Measurements from ENCODE around the gene CPD. TPM values are rescaled to one million over a fixed set of nuclear protein-coding genes. Genes with fewer than 3 reads are reported as not detected.

Gene CPD
- total and polyA plus RNA-seq, 9 of the 15 experiments (the other 6 are each of a cell fraction or from before 2014, with no cell fraction given), result 4.5 to 24.4 (median 20.4) TPM

- DNase-seq (ENCODE audit: extremely low read depth in 1 of 4, low spot score in 3 of 4) (no peak), ATAC-seq (peak; percentile 53), FAIRE-seq (no peak)
- peaks cover 13% of the 10 kb centered on the region; the same call in 2 of the 3 replicates for H3K36me3 ChIP-seq (ENCODE audit: control insufficient read depth, insufficient read depth, low read length)
- H3K9me1 ChIP-seq (ENCODE audit: control insufficient read depth, insufficient read depth, low read length), result no peaks in the 10 kb centered on the region
- H3K79me2 ChIP-seq (ENCODE audit: control insufficient read depth, insufficient read depth, low read length), result no peaks in the 10 kb centered on the region
- intact Hi-C loops (cut with micrococcal nuclease) (no loop called here), in situ Hi-C loops (cut with MboI) (no loop called here)
- H3K4me1 ChIP-seq (replicated peaks in 1 of 2; ENCODE audit: control insufficient read depth in 2 of 2, insufficient read depth in 2 of 2, low read length in 2 of 2), result peaks cover 0 to 7% of the 10 kb centered on the region in 2 experiments; a peak in 2 of 5 replicates
- H3K9me3 ChIP-seq (replicated peaks; ENCODE audit: control insufficient read depth, insufficient read depth, low read depth, low read length), result no peaks in the 10 kb centered on the region
- no peak overlapping the region; a peak in 1 of 4 replicates for H3K9ac ChIP-seq (ENCODE audit: insufficient read depth in 1 of 2, low read depth in 2 of 2, low read length in 2 of 2)
- H3K4me3 ChIP-seq, result no peak overlapping the region
- no peaks in the 10 kb centered on the region; the same call in 1 of the 2 replicates for H4K20me1 ChIP-seq (replicated peaks; ENCODE audit: control insufficient read depth, insufficient read depth, low read length)
- ChIA-PET POLR2A (interaction anchor here (0.6 to 1.5 kb wide), 5 partner anchors 10 to 198 kb away, joined by 3 to 4 read pairs (median 3); no protein-coding TSS in a partner anchor), CTCF (ENCODE audit: low intra/inter-chr PET ratio) (no interaction called here)
- peak; percentile 57; the same call in 1 of the 2 replicates for TF ChIP-seq ZNF384 (IDR thresholded peaks at IDR 0.05; ENCODE audit: low read depth, low read length)
- TF ChIP-seq, protein P1, sequence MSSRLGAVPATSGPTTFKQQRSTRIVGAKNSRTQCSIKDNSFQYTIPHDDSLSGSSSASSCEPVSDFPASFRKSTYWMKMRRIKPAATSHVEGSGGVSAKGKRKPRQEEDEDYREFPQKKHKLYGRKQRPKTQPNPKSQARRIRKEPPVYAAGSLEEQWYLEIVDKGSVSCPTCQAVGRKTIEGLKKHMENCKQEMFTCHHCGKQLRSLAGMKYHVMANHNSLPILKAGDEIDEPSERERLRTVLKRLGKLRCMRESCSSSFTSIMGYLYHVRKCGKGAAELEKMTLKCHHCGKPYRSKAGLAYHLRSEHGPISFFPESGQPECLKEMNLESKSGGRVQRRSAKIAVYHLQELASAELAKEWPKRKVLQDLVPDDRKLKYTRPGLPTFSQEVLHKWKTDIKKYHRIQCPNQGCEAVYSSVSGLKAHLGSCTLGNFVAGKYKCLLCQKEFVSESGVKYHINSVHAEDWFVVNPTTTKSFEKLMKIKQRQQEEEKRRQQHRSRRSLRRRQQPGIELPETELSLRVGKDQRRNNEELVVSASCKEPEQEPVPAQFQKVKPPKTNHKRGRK (tag; IDR thresholded peaks at IDR 0.05), result no peak
- H3K27ac ChIP-seq (ENCODE audit: extremely low read depth, low read depth, low read length), result no peak overlapping the region
- H3K27me3 ChIP-seq (ENCODE audit: control insufficient read depth in 2 of 2, insufficient read depth in 2 of 2, low read length in 2 of 2), result no peaks in the 10 kb centered on the region
- 24% methylated on average over 5 of the region's 6 CpGs for WGBS (ENCODE audit: insufficient coverage, low coverage, missing lambda C conversion rate)
- no TSS peak for BruUV-seq (replicated peaks)
- H3K4me2 ChIP-seq (ENCODE audit: insufficient read depth, low read length), result no peak overlapping the region; the same call in 1 of the 2 replicates
- no peak overlapping the region for H2AFZ ChIP-seq (ENCODE audit: low read depth, low read length)
Measured at GRCh38 chr17:30393911-30394867, 15.5 kb downstream of the CPD start.
